ENCODE data around the gene EFCAB8.

DNA sequence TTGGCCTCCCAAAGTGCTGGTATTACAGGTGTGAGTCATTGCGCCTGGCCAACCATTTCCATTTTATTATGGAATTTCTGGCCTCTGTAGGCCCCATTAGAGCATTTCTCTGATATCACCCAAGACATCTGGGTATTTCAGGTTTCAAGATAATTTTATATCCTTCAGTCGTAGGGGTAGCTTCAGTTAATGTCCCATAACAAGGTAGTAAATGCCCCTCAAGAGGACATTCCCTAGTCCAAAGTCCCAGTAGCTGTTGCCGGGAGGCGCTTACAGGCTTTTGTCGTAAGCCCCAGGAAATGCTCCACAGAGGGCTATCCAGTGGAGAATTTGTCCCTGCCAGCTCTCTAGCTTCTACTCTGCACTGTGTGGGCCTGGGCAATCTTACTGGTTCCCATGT lies 24.4 kb downstream of the EFCAB8 start:
- no peak for TF ChIP-seq EZH2 (optimal IDR thresholded peaks at IDR 0.05; ENCODE audit: low read depth, low read length)
- no peak for TF ChIP-seq CTCF (IDR thresholded peaks at IDR 0.05; ENCODE audit: low read length)
